Activated gamma-delta T cell (primary cell): ENCODE data around the gene TEX52.
"Not testable (repeated sequence)": the region's sequence is repeated elsewhere in the genome, so short reads cannot be mapped to it uniquely, and the experiment has no call there.

Experiments
- DNase-seq: peaks from one replicate; lab custom pipeline; 2025; lab: John Stamatoyannopoulos, UW
- total RNA-seq, 2 donors: gene quantifications; one replicate each; lab custom pipeline; 2026; lab: John Stamatoyannopoulos, UW

Gene TEX52
- total RNA-seq = 0 to 0.04 reads per million in 2 donors

GRCh38 chr12:2857021-2857431 is at the start of gene TEX52:
Gene TEX52, minus strand, starts transcription at chr12:2857039. Its CDS starts 13 bp downstream, at chr12:2857026.
- DNase-seq = no peak

GRCh38 chr12:2904260-2904659 is 47.4 kb upstream of the TEX52 start:
- DNase-seq = no peak

- DNase-seq = no peak
Observed at GRCh38 chr12:2902272-2902880, 45.5 kb upstream of the TEX52 start.

GRCh38 chr12:2900642-2901041 is 43.8 kb upstream of the TEX52 start:
- no peak for DNase-seq

GRCh38 chr12:2897418-2897817 is 40.6 kb upstream of the TEX52 start:
- no peak for DNase-seq

- no peak for DNase-seq
Observed at GRCh38 chr12:2895511-2895910, 38.7 kb upstream of the TEX52 start.

GRCh38 chr12:2895051-2895451 is 38.2 kb upstream of the TEX52 start:
- DNase-seq = no peak

GRCh38 chr12:2893007-2893406 is 36.2 kb upstream of the TEX52 start:
- DNase-seq = no peak

GRCh38 chr12:2892246-2892645 is 35.4 kb upstream of the TEX52 start:
- DNase-seq = no peak

GRCh38 chr12:2891240-2892053 is 34.6 kb upstream of the TEX52 start:
- no peak for DNase-seq

- DNase-seq = peak; percentile 98
Observed at GRCh38 chr12:2890388-2891239, 33.8 kb upstream of the TEX52 start, which contains the start of gene TULP3. Gene TULP3, plus strand, starts transcription at chr12:2890891. Its CDS starts 57 bp downstream, at chr12:2890948.

GRCh38 chr12:2890001-2890387 is 33.2 kb upstream of the TEX52 start:
- DNase-seq = no peak

- no peak for DNase-seq
Observed at GRCh38 chr12:2886768-2887450, 30.1 kb upstream of the TEX52 start.

GRCh38 chr12:2884810-2885209 is 28.0 kb upstream of the TEX52 start:
- no peak for DNase-seq

GRCh38 chr12:2879853-2880252 is 23.0 kb upstream of the TEX52 start:
- DNase-seq = no peak

GRCh38 chr12:2877953-2878732 is 21.3 kb upstream of the TEX52 start:
- no peak for DNase-seq

- DNase-seq = peak; percentile 71
Observed at GRCh38 chr12:2877047-2877952, 20.5 kb upstream of the TEX52 start, which contains the start of the genes FOXM1 and RHNO1. Gene FOXM1, minus strand, starts transcription at chr12:2877174. Its CDS starts 2,696 bp downstream, at chr12:2874478. Gene RHNO1, plus strand, starts transcription at chr12:2877223. Its CDS starts 8,144 bp downstream, at chr12:2885367.

GRCh38 chr12:2876431-2877046 is 19.7 kb upstream of the TEX52 start:
- DNase-seq = no peak

GRCh38 chr12:2868986-2869632 is 12.3 kb upstream of the TEX52 start:
- not testable (repeated sequence) for DNase-seq
